ENCODE data around the gene TNFRSF18. TPM values are rescaled to one million over a fixed set of nuclear protein-coding genes. Genes with fewer than 3 reads are reported as not detected.

The TNFRSF18 gene
- total RNA-seq, 1 donor from 2014 or later, result 3.0 TPM

GRCh38 chr1:1211541-1212441 lies 5.4 kb upstream of the TNFRSF18 start:
- DNase-seq, result peak; percentile 51
- H3K27me3 Mint-ChIP-seq (ENCODE audit: unreplicated experiment), result peaks cover 10% of the 10 kb centered on the region
- no peak overlapping the region for H3K4me3 Mint-ChIP-seq (ENCODE audit: unreplicated experiment)
- TF ChIP-seq CTCF (IDR thresholded peaks at IDR 0.05; ENCODE audit: partially characterized antibody, unreplicated experiment), result no peak
- H3K9me3 Mint-ChIP-seq (ENCODE audit: unreplicated experiment), result peaks cover 8% of the 10 kb centered on the region
- H3K4me1 Mint-ChIP-seq (ENCODE audit: low read depth, unreplicated experiment), result peaks cover 10% of the 10 kb centered on the region
- no peak overlapping the region for H3K27ac Mint-ChIP-seq (ENCODE audit: unreplicated experiment)
- no peaks in the 10 kb centered on the region for H3K36me3 Mint-ChIP-seq (ENCODE audit: unreplicated experiment)

GRCh38 chr1:1210726-1211540 lies 4.5 kb upstream of the TNFRSF18 start:
- Mint-ChIP-seq H3K9me3 (ENCODE audit: unreplicated experiment) (peaks cover 5% of the 10 kb centered on the region), H3K27ac (ENCODE audit: unreplicated experiment) (no peak overlapping the region), H3K4me3 (ENCODE audit: unreplicated experiment) (no peak overlapping the region), H3K4me1 (ENCODE audit: low read depth, unreplicated experiment) (peaks cover 10% of the 10 kb centered on the region), H3K27me3 (ENCODE audit: unreplicated experiment) (peaks cover 7% of the 10 kb centered on the region), H3K36me3 (ENCODE audit: unreplicated experiment) (no peaks in the 10 kb centered on the region)
- peak; percentile 17 for DNase-seq
- TF ChIP-seq CTCF (IDR thresholded peaks at IDR 0.05; ENCODE audit: partially characterized antibody, unreplicated experiment), result no peak

GRCh38 chr1:1208713-1209433 lies 2.5 kb upstream of the TNFRSF18 start:
- Mint-ChIP-seq H3K27me3 (ENCODE audit: unreplicated experiment) (peaks cover 6% of the 10 kb centered on the region), H3K4me3 (ENCODE audit: unreplicated experiment) (no peak overlapping the region), H3K4me1 (ENCODE audit: low read depth, unreplicated experiment) (peaks cover 10% of the 10 kb centered on the region), H3K27ac (ENCODE audit: unreplicated experiment) (peak overlapping the region; percentile 94), H3K36me3 (ENCODE audit: unreplicated experiment) (no peaks in the 10 kb centered on the region), H3K9me3 (ENCODE audit: unreplicated experiment) (peaks cover 5% of the 10 kb centered on the region)
- no peak for TF ChIP-seq CTCF (IDR thresholded peaks at IDR 0.05; ENCODE audit: partially characterized antibody, unreplicated experiment)
- peak; percentile 34 for DNase-seq

- Mint-ChIP-seq H3K36me3 (ENCODE audit: unreplicated experiment) (no peaks in the 10 kb centered on the region), H3K27me3 (ENCODE audit: unreplicated experiment) (peaks cover 6% of the 10 kb centered on the region), H3K9me3 (ENCODE audit: unreplicated experiment) (peaks cover 5% of the 10 kb centered on the region), H3K27ac (ENCODE audit: unreplicated experiment) (peak overlapping the region; percentile 33), H3K4me1 (ENCODE audit: low read depth, unreplicated experiment) (peaks cover 10% of the 10 kb centered on the region), H3K4me3 (ENCODE audit: unreplicated experiment) (no peak overlapping the region)
- peak; percentile 8 for DNase-seq
- no peak for TF ChIP-seq CTCF (IDR thresholded peaks at IDR 0.05; ENCODE audit: partially characterized antibody, unreplicated experiment)
These were observed 1.1 kb upstream of the TNFRSF18 start for GRCh38 chr1:1207571-1207892.

All from glutamatergic neuron (in vitro differentiated cells).